BE2C (cell line): ENCODE measurements around the gene MT1F.
A peak's percentile ranks its signal among the peaks of the same experiment; 100 is the strongest.

Experiments
- DNase-seq: peaks from one replicate; pipeline ENCODE4 v3.0.0-alpha.2; 2020
- H3K27me3 ChIP-seq: fragments of 250-450 bp; sonication (Bioruptor Pico); 2 replicates; pipeline ENCODE4 v1.5.1; 2020; ENCODE audit warnings: mild to moderate bottlenecking
- H3K36me3 ChIP-seq: fragments of 250-450 bp; sonication (Bioruptor Pico); 2 replicates; pipeline ENCODE4 v1.5.1; 2020; ENCODE audit warnings: mild to moderate bottlenecking
- H3K4me1 ChIP-seq: fragments of 250-450 bp; sonication (Bioruptor Pico); 2 replicates; pipeline ENCODE4 v1.5.1; 2020
- H3K4me3 ChIP-seq: 2 replicates; pipeline ENCODE4 v1.5.1; 2011; ENCODE audit warnings: low read depth, low read length
- H3K9me3 ChIP-seq: fragments of 250-450 bp; sonication (Bioruptor Pico); 2 replicates; pipeline ENCODE4 v1.5.1; 2020
- CTCF ChIP-seq: IDR thresholded peaks from 2 replicates; pipeline ENCODE4 v1.5.1; 2012; ENCODE audit warnings: mild to moderate bottlenecking, low read depth, low read length

Gene MT1F

DNA sequence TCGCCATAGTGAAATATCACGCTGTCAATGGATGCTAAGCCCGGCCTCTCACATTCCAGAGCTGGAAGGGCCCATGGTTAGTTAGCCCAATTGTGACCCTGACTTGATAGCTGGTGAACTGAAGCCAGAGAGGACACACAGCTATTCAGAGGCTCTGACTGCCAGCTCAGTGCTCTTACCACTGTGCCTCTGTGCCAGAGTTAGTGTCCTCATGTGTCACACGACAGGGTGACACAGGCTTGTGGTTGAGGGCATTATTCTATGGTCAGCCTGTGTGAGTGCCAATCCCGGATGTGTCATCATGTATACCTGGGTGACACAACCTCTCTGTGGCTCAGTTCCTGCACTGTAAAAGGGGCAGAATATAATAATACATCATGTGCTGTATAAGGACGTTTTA lies 22.1 kb downstream of the MT1F start:
- Histone ChIP-seq H3K36me3 (no peaks in the 10 kb centered on the region), H3K9me3 (no peaks in the 10 kb centered on the region), H3K4me1 (no peaks in the 10 kb centered on the region), H3K4me3 (no peak overlapping the region), H3K27me3 (no peaks in the 10 kb centered on the region)
- DNase-seq: no peak
- no peak for TF ChIP-seq CTCF

DNA sequence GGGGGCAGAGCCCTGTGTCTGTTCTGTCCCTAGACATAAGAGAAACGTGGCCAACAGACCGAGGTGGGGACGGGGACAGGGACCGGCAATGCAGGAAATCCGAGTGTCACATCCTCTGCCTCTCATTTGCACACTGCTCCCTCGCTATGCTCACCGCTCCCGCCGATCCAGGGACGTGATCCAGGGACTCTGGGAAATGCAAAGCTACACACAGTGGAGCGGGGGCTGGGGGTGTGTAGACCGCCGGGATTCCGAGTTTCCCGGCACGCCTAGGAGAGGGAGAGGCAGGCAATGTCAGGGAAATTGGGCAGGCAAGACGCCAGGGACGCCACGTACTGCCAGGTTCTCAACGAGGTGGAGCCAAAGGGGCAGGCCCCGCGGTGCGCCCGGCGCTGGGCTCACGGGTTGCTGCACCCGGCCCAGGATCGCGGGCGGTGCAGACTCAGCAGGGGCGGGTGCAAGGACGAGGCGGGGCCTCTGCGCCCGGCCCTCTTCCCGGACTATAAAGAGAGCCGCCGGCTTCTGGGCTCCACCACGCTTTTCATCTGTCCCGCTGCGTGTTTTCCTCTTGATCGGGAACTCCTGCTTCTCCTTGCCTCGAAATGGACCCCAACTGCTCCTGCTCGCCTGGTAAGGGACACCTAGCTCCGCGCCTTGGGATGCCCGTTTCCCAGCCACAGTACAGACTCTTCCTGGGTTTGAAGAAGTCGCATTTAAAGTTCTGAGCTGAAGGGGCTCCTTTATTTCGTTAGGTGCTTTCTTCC lies 24.4 kb downstream of the MT1F start, which contains the start of gene MT1X:
TSS of gene MT1X (plus strand) at position 532 of the 764 bp plus-strand sequence. CDS start at position 603, 71 bp downstream.
- H3K4me3 ChIP-seq: peak within 1 kb of the TSS; percentile 73
- no peaks in the 10 kb centered on the region for H3K9me3 ChIP-seq
- no peak for TF ChIP-seq CTCF
- no peaks in the 10 kb centered on the region for H3K27me3 ChIP-seq
- H3K36me3 ChIP-seq: no peaks in the 10 kb centered on the region
- no peaks in the 10 kb centered on the region for H3K4me1 ChIP-seq
- DNase-seq: peak; percentile 87

DNA sequence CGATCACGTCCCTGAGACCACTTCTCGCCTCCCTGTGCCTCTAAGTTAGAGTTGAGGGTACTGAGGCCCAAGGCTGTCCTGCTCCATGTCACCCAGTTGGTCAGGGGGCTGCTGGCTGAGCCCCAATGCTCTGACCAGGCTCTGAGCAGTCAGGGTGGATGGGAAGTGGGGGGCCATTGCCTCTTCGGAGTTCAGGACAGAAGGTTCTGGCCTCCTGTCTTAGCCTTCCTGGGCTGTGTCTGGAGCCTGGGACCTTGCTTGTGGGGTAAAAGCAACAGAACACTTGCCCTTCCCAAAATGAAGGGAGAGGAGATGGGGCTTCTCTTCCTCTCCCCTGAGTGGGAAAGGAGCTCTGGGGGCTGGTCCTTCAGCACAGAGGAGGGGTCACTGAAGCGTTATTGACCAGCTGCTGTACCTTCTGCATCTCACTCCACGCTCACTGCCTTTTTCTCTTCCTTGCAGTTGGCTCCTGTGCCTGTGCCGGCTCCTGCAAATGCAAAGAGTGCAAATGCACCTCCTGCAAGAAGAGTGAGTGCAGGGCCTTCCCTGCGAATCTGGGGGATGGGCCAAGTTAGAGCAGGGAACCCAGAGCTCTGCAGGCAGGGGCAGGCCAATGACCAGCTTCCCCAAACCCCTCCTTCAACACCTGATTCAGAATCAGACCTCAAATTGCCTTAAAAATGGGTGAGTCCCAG lies 25.1 kb downstream of the MT1F start:
- no peaks in the 10 kb centered on the region for H3K36me3 ChIP-seq
- no peaks in the 10 kb centered on the region for H3K27me3 ChIP-seq
- H3K4me1 ChIP-seq: no peaks in the 10 kb centered on the region
- no peak for DNase-seq
- no peaks in the 10 kb centered on the region for H3K9me3 ChIP-seq
- no peak for TF ChIP-seq CTCF
- peak overlapping the region; percentile 73 for H3K4me3 ChIP-seq

- no peak for DNase-seq
- Histone ChIP-seq H3K4me3 (no peak overlapping the region), H3K27me3 (no peaks in the 10 kb centered on the region), H3K9me3 (no peaks in the 10 kb centered on the region), H3K4me1 (no peaks in the 10 kb centered on the region), H3K36me3 (no peaks in the 10 kb centered on the region)
- TF ChIP-seq CTCF: no peak
Measured at GRCh38 chr16:56683424-56684172, 25.8 kb downstream of the MT1F start.

DNA sequence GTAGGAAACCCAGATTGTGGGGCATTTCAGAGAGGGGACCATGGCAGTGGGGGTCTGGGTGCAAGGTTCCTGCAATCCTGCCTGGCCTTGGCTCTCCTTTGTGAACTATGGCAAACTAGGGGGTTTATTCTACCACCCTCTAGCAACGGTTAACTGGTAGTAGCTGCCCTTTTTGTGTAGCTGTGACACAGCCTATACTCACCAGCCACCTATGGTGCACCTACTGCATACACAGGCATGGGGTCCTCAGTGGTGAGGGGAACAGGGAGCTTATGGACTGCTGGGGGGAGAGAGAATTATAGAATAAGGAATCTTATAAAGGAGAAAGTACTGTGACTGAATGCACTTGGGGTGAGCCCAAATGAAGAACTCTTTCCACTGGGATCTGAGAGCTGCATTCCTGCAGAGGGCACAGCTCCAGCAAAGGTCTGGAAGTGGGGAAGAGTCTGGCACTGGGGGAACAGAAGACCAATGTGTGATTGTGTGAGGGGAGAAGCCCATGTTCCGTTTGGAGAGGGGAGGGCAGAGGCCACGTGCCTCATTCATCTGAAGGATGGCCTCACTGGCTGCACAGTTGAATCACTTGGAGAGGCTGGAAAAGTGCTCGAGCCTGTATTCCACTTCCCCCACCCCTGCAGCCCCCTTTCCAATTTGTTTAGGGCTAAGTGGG lies 26.6 kb downstream of the MT1F start:
- Histone ChIP-seq H3K27me3 (no peaks in the 10 kb centered on the region), H3K9me3 (no peaks in the 10 kb centered on the region), H3K4me3 (no peak overlapping the region), H3K4me1 (no peaks in the 10 kb centered on the region), H3K36me3 (no peaks in the 10 kb centered on the region)
- TF ChIP-seq CTCF: no peak
- no peak for DNase-seq
